ENCODE data around the gene PPTC7.
"Not testable (repeated sequence)": the region's sequence is repeated elsewhere in the genome, so short reads cannot be mapped to it uniquely, and the experiment has no call there.

Gene PPTC7

DNA sequence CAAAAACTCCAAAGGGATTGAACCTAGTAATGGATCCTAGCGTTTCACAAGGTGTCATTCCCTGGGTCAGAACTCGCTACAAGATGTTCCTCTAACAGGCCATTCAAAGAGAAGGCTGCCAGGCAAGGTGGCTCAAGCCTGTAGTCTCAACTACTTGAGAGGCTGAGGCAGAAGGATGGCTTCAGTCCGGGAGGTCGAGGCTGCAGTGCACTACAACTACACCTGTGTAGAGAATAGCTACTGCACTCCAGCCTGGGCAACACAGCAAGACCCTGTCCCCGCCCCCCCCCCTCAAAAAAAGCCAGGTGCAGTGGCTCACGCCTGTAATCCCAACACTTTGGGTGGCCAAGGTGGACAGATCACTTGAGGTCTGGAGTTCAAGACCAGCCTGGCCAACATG, 14.4 kb downstream of the PPTC7 start:
- DNase-seq = no peak
- H3K27me3 ChIP-seq = no peaks in the 10 kb centered on the region
- no peaks in the 10 kb centered on the region for H3K36me3 ChIP-seq
- peaks cover 0 to 4% (median 0%) of the 10 kb centered on the region in 3 donors for H3K9me3 ChIP-seq
- H3K27ac ChIP-seq = no peak overlapping the region
- TF ChIP-seq, protein P1, sequence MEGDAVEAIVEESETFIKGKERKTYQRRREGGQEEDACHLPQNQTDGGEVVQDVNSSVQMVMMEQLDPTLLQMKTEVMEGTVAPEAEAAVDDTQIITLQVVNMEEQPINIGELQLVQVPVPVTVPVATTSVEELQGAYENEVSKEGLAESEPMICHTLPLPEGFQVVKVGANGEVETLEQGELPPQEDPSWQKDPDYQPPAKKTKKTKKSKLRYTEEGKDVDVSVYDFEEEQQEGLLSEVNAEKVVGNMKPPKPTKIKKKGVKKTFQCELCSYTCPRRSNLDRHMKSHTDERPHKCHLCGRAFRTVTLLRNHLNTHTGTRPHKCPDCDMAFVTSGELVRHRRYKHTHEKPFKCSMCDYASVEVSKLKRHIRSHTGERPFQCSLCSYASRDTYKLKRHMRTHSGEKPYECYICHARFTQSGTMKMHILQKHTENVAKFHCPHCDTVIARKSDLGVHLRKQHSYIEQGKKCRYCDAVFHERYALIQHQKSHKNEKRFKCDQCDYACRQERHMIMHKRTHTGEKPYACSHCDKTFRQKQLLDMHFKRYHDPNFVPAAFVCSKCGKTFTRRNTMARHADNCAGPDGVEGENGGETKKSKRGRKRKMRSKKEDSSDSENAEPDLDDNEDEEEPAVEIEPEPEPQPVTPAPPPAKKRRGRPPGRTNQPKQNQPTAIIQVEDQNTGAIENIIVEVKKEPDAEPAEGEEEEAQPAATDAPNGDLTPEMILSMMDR (IDR thresholded peaks at IDR 0.05) = no peak
- intact Hi-C loops (cut with DNase I; ENCODE audit: low total_unique reads) = no loop called here
- no peak overlapping the region for H3K4me3 ChIP-seq
- peaks cover 2 to 33% (median 15%) of the 10 kb centered on the region in 4 donors for H3K4me1 ChIP-seq

DNA sequence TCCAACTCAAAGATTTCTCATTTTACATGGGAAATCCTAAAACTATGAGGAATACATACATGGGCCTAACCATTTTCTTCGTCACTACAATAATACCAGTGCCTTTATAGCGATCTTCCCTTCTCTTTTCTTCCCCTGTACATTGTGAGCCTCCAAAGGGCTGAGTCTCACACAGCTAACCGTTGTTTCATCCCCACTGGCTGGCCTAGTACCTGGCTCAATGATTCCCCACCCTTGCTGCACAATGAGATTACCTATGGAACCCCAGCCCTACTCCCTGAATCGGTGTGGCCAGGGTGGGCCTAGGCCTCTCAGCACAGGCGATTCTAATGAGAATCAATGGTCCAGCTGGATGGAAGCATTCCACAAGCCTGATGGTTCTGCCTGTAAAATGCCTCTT, 16.1 kb downstream of the PPTC7 start:
- Histone ChIP-seq H3K27me3 (no peaks in the 10 kb centered on the region), H3K27ac (no peak overlapping the region), H3K9me3 (peaks cover 0 to 4% (median 0%) of the 10 kb centered on the region in 3 donors), H3K4me1 (peaks cover 8 to 45% (median 27%) of the 10 kb centered on the region in 4 donors), H3K36me3 (no peaks in the 10 kb centered on the region), H3K4me3 (no peak overlapping the region)
- intact Hi-C loops (cut with DNase I; ENCODE audit: low total_unique reads) = no loop called here
- TF ChIP-seq, protein P1 (IDR thresholded peaks at IDR 0.05) = no peak
- DNase-seq = no peak

DNA sequence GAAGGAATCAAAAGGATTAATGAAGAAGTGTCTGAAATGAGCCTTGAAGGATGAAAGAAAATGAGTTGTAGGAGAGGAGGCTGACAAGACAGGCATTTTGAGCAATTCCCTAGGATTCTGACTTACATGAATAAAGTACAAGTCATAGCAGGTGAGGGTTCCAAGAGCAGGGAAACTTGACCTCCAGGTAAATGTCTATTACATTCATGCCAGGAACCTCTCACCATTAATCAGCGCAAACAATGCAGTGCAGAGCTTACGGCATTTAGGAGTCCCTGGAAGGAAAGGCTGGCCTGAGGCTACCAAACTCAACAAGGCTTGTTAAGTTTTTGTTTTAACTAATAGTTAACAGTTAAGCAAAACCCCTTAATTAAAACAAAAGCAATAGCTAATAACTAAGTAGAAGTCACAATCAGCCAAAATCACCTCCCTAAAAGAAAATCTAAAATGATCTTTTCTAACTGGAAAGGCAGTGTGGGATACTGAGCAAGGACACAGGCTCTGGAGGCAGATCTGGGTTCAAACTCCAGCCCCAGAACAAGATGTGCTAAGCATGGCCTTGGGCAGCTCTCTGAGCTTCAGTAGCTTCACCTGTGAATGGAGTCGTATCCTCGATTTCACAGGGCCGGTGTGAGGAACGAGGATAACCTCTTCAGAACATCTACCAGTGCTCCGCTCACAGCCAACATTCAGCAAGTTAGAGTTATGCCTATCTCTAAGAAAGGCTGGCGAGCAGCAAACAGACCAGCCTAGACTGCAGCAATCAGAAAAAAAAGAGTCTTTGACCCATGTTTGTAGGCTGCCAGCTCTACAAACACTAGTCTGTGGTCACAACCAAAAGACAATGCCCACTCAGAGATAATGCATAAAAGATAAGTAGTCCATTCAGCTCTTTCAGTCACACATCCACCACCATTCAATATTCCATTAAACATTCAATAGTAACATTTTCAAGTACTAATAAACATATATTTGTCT, 16.9 kb downstream of the PPTC7 start:
- peaks cover 8 to 49% (median 29%) of the 10 kb centered on the region in 4 donors for H3K4me1 ChIP-seq
- intact Hi-C loops (cut with DNase I; ENCODE audit: low total_unique reads) = no loop called here
- peak overlapping the region in 1 of 2 donors; percentile 16 for H3K27ac ChIP-seq

DNA sequence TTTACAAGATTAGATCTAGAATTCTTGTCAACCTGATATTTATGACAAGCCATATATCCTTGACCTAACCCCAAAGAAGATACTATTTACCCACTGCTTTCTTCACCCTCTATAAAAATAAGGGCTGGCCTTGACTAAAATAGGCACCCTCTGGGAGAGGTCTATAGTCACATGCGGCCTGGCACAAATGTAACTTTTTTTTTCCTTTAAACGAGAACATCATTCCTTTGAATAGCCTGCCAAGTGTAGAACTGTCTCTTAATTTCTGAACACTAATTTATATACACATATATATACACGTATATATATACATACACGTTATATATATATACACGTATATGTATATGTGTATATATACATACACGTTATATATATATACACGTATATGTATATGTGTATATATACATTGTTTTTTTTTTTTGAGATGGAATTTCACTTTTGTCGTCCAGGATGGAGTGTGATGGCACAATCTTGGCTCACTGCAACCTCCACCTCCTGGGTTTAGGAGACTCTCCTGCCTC, 18.6 kb downstream of the PPTC7 start:
- no peak for DNase-seq
- H3K9me3 ChIP-seq = no peaks in the 10 kb centered on the region
- H3K4me1 ChIP-seq = peaks cover 8 to 49% (median 29%) of the 10 kb centered on the region in 4 donors
- TF ChIP-seq, protein P1 (IDR thresholded peaks at IDR 0.05) = no peak
- H3K27ac ChIP-seq = peak overlapping the region; percentile 46 to 65
- H3K4me3 ChIP-seq = no peak overlapping the region
- intact Hi-C loops (cut with DNase I; ENCODE audit: low total_unique reads) = no loop called here
- no peaks in the 10 kb centered on the region for H3K36me3 ChIP-seq
- no peaks in the 10 kb centered on the region for H3K27me3 ChIP-seq

More for the DNA sequence above, 16.9 kb downstream of the PPTC7 start:
- H3K36me3 ChIP-seq = no peaks in the 10 kb centered on the region
- no peak overlapping the region for H3K4me3 ChIP-seq
- H3K27me3 ChIP-seq = no peaks in the 10 kb centered on the region
- TF ChIP-seq, protein P1 (IDR thresholded peaks at IDR 0.05) = no peak
- DNase-seq = no peak
- H3K9me3 ChIP-seq = no peaks in the 10 kb centered on the region

DNA sequence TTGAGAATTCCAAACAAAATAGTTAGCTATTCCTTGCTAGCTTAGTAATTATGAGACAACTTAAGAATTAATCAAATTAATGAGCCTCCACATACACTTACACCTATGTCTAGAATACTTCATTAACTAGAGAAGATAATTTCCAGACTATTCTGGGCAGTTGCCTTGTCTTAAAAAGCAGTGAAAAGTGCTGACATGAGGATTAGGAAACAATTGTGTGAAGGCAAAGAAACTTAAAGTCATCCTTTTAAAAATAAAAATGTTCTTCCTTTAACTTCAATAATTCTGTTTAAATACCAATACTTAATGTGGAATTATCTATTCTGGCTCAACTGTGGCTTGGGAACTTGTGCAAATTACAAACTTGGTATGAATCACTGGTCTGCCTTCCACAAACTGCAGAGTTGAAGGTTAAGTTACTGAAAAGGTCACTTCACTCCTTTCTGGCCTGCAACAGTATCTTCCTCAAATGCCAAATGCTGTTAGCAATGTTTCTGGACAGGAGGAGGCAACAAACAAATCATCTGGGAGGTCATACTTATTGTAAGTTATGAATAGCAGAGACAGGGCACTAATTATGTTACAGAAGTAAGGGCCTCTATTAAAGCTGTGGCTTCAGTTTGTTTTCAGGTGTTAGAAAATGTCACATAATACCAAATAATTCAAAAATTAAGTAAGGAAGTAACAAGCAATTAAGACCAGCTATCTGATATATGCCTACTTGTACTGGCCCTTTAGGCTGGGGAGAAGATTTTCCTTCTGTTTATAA, 19.2 kb downstream of the PPTC7 start:
- no peak for DNase-seq
- Histone ChIP-seq H3K9me3 (no peaks in the 10 kb centered on the region), H3K27me3 (no peaks in the 10 kb centered on the region), H3K36me3 (no peaks in the 10 kb centered on the region), H3K4me1 (peaks cover 8 to 53% (median 29%) of the 10 kb centered on the region in 4 donors), H3K4me3 (no peak overlapping the region), H3K27ac (peak overlapping the region; percentile 46 to 65)
- TF ChIP-seq, protein P1 (IDR thresholded peaks at IDR 0.05) = no peak
- intact Hi-C loops (cut with DNase I; ENCODE audit: low total_unique reads) = no loop called here

DNA sequence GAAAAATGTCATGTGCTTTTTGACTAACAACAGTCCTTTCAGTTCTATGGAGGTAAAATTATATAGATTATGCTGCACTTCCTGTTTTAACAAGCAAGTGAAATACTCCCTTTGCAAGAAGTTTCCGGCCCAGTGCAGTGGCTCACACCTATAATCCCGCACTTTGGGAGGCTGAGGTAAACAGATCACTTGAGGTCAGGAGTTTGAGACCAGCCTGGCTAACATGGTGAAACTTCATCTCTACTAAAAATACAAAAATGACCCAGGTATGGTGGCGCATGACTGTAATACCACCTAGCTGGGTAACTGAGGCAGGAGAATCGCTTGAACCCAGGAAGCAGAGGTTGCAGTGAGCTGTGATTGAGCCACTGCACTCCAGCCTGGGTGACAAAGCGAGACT, 20.7 kb downstream of the PPTC7 start:
- DNase-seq; H3K27ac ChIP-seq; intact Hi-C loops (cut with DNase I; ENCODE audit: low total_unique reads); H3K36me3 ChIP-seq; H3K27me3 ChIP-seq; H3K9me3 ChIP-seq; H3K4me3 ChIP-seq: not testable (repeated sequence)
- peaks cover 8 to 57% (median 31%) of the 10 kb centered on the region in 4 donors for H3K4me1 ChIP-seq

All from tibial artery (tissue), 4 donors.